Fibroblast of skin of left biceps (primary cell): ENCODE measurements around the gene PARP8.
"Not testable (repeated sequence)": the region's sequence is repeated elsewhere in the genome, so short reads cannot be mapped to it uniquely, and the experiment has no call there.

Experiments used
- DNase-seq, 2 experiments: peaks; one replicate each; pipeline ENCODE4 v3.0.0-alpha.2; 2013; ENCODE audit warnings: low read depth in 2 of 2

The PARP8 gene

GRCh38 chr5:50684721-50685120 lies 18.3 kb downstream of the PARP8 start:
- DNase-seq, result no peak

- no peak for DNase-seq
Measured at GRCh38 chr5:50687548-50687947, 21.1 kb downstream of the PARP8 start.

- no peak for DNase-seq
Measured at GRCh38 chr5:50691399-50692016, 25.1 kb downstream of the PARP8 start.

GRCh38 chr5:50694027-50694590 lies 27.7 kb downstream of the PARP8 start:
- no peak for DNase-seq

- not testable (repeated sequence) for DNase-seq
Measured at GRCh38 chr5:50694626-50695025, 28.2 kb downstream of the PARP8 start.

- DNase-seq, result no peak
Measured at GRCh38 chr5:50697739-50698138, 31.3 kb downstream of the PARP8 start.

- no peak for DNase-seq
Measured at GRCh38 chr5:50699737-50700136, 33.3 kb downstream of the PARP8 start.

- no peak for DNase-seq
Measured at GRCh38 chr5:50700706-50701105, 34.3 kb downstream of the PARP8 start.

- no peak for DNase-seq
Measured at GRCh38 chr5:50702615-50703366, 36.4 kb downstream of the PARP8 start.

GRCh38 chr5:50703367-50703666 lies 36.9 kb downstream of the PARP8 start:
- DNase-seq, result no peak

- DNase-seq, result no peak
Measured at GRCh38 chr5:50704730-50705129, 38.3 kb downstream of the PARP8 start.

GRCh38 chr5:50709471-50709870 lies 43.0 kb downstream of the PARP8 start:
- peak; percentile 1 for DNase-seq

GRCh38 chr5:50710838-50711237 lies 44.4 kb downstream of the PARP8 start:
- DNase-seq, result no peak

- no peak for DNase-seq
Measured at GRCh38 chr5:50711280-50711679, 44.8 kb downstream of the PARP8 start.

GRCh38 chr5:50712479-50712878 lies 46.0 kb downstream of the PARP8 start:
- DNase-seq, result no peak

GRCh38 chr5:50715001-50715400 lies 48.6 kb downstream of the PARP8 start:
- no peak for DNase-seq

- no peak for DNase-seq
Measured at GRCh38 chr5:50716134-50716533, 49.7 kb downstream of the PARP8 start.

- no peak for DNase-seq
Measured at GRCh38 chr5:50717651-50718050, 51.2 kb downstream of the PARP8 start.

GRCh38 chr5:50720061-50720710 lies 53.7 kb downstream of the PARP8 start:
- DNase-seq, result no peak

- no peak for DNase-seq
Measured at GRCh38 chr5:50722223-50722622, 55.8 kb downstream of the PARP8 start.

GRCh38 chr5:50724262-50724661 lies 57.8 kb downstream of the PARP8 start:
- no peak for DNase-seq

- no peak for DNase-seq
Measured at GRCh38 chr5:50725800-50726474, 59.5 kb downstream of the PARP8 start.
